HG02973 (cell line): ENCODE measurements around the gene BUD31.
"Not testable (repeated sequence)": the region's sequence is repeated elsewhere in the genome, so short reads cannot be mapped to it uniquely, and the experiment has no call there.

Experiments used
- ATAC-seq: cut with Tn5 transposase; IDR thresholded peaks from one replicate; pipeline ENCODE4 v1.9.1; 2021; ENCODE audit warnings: moderate library complexity; ENCODE audit not compliant: unreplicated experiment

The BUD31 gene

GRCh38 chr7:99408379-99409191, at the start of gene BUD31, which contains the start of gene PDAP1:
BUD31 (plus strand) TSS chr7:99408969; CDS start chr7:99411093, 2,124 bp downstream.
PDAP1 (minus strand) TSS chr7:99408597; CDS start chr7:99408548, 49 bp downstream.
- ATAC-seq = peak; percentile 73

GRCh38 chr7:99359465-99360154, 49.2 kb upstream of the BUD31 start:
- ATAC-seq = no peak

GRCh38 chr7:99362801-99363200, 46.0 kb upstream of the BUD31 start:
- no peak for ATAC-seq

GRCh38 chr7:99363286-99363685, 45.5 kb upstream of the BUD31 start:
- ATAC-seq = no peak

- no peak for ATAC-seq
Measured at GRCh38 chr7:99365318-99366141, 43.2 kb upstream of the BUD31 start.

- ATAC-seq = no peak
Measured at GRCh38 chr7:99366646-99367045, 42.1 kb upstream of the BUD31 start.

- ATAC-seq = no peak
Measured at GRCh38 chr7:99368750-99369389, 39.9 kb upstream of the BUD31 start.

- no peak for ATAC-seq
Measured at GRCh38 chr7:99369767-99370391, 38.9 kb upstream of the BUD31 start.

- no peak for ATAC-seq
Measured at GRCh38 chr7:99371376-99371920, 37.3 kb upstream of the BUD31 start.

- ATAC-seq = no peak
Measured at GRCh38 chr7:99372275-99373090, 36.3 kb upstream of the BUD31 start.

GRCh38 chr7:99373091-99374066, 35.4 kb upstream of the BUD31 start:
- no peak for ATAC-seq

- peak; percentile 44 for ATAC-seq
Measured at GRCh38 chr7:99374111-99375064, 34.4 kb upstream of the BUD31 start, which contains the start of gene ARPC1B. ARPC1B (plus strand) TSS chr7:99374730; CDS start chr7:99385715, 10,985 bp downstream.

GRCh38 chr7:99375070-99375807, 33.5 kb upstream of the BUD31 start:
- peak; percentile 36 for ATAC-seq

GRCh38 chr7:99379043-99379577, 29.7 kb upstream of the BUD31 start:
- ATAC-seq = no peak

- ATAC-seq = not testable (repeated sequence)
Measured at GRCh38 chr7:99379693-99380031, 29.1 kb upstream of the BUD31 start.
